Activated CD4-positive, alpha-beta T cell treated with anti-CD3 and anti-CD28 coated beads, Interleukin-2, Interleukin-6, amounts not matched to agents 100 ng/mL and 50 ng/mL, durations not matched to agents 16 hours and 8 hours (primary cell): ENCODE results near the gene NAV3.

Source experiments
- DNase-seq: peaks from one replicate; pipeline ENCODE4 v3.0.0-alpha.2; 2020

The NAV3 gene

GRCh38 chr12:77847680-77848431, 17.2 kb downstream of the NAV3 start:
- no peak for DNase-seq

GRCh38 chr12:77850129-77850528, 19.4 kb downstream of the NAV3 start:
- no peak for DNase-seq

GRCh38 chr12:77850698-77851097, 20.0 kb downstream of the NAV3 start:
- DNase-seq, result no peak

DNA sequence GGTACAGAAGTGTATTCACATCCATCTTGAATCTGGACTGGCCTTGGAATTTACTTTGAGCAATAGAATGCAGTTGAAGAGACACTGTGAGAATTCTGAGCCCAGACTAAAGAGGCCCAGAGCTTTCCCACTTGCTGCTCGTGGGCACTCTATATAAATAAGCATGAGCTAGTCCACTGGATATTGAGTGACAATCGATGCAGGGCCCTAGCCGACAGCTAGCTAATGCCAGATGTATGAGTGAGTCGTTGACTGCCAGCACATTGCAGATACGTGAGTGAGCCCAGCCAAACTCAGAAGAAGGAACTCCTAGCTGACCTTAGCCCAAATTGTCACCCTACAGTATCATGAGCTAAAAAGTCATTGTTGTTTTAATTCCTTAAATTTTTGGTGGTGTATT, 24.9 kb downstream of the NAV3 start:
- DNase-seq, result no peak

- DNase-seq, result no peak
Observed at GRCh38 chr12:77861317-77861716, 30.6 kb downstream of the NAV3 start.

DNA sequence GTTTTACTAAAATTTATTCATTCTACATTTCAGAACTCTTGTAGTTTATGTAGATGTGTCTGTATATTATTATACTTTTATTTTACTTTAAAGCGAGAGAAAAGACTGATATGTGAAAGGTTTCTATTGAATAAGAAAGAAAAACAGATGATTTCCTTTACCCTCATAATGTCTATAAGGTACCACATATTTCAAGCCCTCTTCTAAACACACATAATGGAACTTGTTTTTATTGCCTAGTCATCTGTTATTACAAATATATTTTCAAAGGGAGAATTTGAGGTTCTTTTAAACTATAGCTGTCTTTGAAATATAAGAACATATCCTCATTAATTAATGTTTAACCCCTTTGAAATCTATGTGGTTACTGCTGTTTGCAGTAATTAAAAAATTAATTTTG, 34.5 kb downstream of the NAV3 start:
- no peak for DNase-seq

DNA sequence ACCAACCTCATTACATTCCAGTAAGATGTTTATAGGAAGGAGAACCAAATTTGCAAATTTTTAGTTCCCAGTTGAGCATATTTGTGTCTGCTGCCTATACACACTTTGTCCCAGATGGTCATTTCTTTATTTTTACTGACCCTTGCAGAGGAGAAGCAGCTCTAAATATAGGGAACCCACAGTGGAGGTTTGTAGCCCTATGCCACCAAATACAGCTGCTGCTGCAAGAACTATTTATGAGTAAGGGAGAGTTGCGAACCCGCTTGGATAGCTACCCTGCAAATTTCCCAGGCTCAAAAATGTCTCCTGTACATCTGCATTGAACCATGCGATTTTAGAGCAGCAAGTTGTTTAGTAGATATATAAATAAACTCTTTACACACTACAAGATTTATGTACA, 48.2 kb downstream of the NAV3 start:
- no peak for DNase-seq

DNA sequence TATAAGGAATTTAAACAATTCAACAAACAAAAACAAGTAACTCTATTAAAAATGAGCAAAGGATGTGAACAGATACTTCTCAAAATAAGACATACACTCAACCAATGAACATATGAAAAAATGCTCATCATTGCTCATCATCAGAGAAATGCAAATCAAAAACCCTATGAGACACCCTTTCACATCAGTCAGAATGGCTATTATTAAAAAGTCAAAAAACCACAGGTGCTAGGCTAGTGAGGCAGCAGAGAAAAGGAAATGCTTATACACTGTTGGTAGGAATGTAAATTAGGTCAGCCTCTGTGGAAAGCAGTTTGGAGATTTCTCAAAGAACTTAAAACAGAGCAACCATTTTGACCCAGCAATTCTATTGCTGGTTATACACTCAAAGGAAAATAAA, 52.0 kb downstream of the NAV3 start:
- no peak for DNase-seq

DNA sequence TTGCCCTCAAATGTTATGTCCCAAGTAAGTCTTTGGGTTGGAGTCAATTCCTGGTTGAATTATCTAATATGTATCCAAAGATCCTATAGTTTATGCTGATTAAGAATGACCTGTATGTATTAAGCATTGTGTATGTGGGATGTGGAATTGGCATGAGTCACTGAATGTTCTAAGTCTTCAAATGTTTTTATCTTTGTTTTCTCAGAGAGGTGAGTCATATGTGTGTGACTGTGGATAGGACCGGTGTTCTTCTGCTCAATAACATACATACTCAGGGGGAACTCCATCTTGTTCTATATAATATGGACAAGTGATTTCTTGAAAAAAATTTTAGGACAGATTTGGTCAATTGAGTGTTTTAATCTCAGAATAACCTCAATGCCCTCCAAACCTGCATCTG, 57.9 kb downstream of the NAV3 start:
- no peak for DNase-seq

DNA sequence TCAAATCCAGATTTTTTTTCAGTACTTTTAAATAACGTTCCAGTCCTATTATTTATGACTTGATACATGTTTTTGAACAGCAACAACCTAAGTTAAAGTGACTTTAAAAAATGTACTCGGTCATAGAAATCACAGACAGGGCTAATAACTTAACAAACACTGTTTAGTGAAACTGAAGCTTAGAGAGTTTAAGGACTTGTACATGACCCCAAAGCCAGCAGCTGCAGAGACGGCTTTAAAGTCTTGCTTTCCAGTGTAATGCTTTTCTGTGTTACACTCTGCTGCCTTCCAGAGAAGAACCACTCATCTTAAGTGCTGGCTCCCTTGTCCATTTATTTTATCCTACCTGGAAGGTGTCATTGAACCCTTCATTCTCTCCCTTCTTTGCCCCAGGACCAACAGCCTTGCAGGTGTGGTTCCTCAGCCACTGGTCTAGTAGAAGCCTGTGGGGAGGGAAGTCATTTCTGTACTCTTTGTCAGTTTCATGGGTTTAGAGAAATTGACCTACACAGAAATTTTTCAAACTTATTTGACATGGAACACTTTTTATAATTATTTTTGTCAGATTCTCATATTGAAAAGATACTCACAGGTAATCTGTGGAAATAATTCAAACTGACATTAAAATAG, 60.9 kb downstream of the NAV3 start:
- DNase-seq, result no peak

DNA sequence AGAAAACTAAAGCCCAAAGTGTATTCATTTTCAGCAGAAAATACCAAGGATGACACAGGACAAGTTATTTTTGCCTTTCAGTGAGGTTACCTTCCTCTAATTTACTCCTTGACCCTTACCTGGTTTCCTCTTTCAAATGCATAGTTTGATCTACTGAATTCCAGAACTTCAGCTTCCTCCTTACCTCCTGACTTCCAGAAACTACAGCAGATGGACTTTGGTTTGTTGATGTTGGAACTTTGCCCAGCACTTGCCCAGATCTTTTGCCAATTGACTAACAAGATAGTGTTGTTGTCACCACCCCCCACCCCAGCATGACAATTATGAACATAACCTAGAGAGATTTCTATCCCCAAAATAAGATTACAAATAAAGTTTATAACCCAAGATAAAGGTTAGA, 63.2 kb downstream of the NAV3 start:
- DNase-seq, result no peak

DNA sequence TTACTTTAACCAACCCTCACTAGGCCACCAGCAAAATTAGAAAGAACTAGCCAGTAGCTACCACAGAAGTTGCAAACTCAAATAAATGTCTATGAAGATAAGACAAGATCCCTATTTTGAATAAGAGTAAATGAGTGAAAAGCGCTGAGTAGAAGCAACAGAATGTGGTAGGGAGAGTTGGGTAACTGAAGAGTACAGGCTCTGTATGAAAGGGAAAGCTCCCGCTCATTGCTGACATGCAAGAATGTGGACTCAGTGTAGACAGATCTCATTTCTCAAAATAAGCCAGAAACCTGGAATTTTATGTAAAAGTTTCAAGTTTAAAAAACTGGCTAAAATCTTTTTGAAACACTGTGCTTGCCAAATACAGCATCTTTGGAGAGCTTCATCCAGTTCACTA, 63.9 kb downstream of the NAV3 start:
- no peak for DNase-seq

DNA sequence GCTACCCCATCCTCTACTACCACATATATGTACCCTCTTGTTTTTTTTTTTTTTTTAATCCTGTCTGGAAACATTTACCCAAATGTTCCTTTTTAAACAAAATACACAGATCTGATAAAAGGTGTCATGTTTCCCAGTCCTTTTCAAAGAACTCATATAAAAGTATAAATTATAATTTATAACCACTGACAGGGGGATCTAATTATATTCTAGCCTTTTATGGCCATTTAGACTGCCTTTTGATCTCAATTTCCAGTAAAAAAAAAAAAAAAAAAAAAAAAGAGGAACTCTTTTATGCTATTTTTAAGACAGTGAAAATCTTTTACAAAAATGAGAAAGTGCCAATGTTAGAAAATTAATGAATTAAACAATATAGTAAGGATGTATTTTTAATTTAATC, 65.0 kb downstream of the NAV3 start:
- DNase-seq, result no peak

DNA sequence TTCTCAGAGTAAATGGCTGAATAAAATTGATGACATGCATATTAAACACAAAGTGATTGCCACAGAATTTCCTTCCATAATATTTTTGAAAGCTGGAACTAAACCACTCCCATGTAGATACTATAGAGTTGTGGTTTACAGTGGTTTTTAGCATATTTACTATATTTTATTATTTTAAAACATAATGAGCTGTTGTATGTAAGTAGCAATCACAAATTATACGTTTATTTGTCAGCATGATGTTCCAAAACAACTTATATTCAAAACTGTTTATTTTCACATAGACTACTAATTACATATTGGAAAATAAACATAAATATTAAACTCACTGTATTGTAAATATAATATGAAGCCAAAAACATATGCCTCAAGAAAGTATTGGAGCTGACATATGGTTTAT, 77.2 kb downstream of the NAV3 start:
- DNase-seq, result no peak

GRCh38 chr12:77914081-77914488, 83.4 kb downstream of the NAV3 start:
- no peak for DNase-seq

DNA sequence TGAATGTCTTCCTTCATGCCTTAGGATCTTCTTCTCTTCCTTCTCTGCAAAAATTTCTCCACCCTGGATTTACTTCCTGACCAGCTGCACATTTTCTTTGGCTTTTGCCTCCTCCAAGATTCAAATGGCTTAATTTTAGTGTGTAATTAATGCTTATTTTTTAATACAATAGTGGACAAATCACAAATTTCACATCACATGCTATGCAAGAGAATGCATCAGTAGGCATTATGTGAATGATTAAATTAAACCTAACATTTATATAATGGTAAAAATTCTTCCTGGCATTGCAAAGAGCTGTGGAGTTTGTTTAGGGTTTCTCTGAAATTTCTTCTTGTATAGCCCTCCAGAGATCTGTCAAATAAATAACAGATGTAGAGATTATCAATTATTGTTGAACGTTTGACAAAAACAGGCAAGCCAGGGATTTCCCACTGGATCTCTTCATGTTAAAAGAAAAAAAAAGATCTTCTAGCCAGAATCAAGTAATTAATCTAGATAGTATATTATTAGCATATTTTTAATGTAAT, 84.4 kb downstream of the NAV3 start:
- DNase-seq, result no peak

DNA sequence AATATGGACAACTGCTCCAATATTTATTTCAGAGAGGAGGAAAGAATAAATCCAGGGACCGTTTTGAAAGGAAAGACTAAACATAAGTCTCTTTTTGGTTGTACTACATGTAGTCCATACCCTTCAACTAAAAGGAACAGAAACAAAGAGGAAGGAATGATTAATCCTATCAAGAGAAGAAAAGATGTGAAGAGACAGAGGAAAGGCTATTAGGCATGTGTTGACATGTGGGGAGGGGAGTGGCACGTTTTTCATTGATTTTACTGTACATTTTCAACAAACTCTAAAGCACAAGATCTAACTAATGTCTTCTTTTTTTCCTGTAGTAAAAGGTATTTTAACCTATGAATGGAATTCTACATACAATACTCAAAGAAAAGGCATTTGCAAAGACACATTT, 85.6 kb downstream of the NAV3 start:
- no peak for DNase-seq

GRCh38 chr12:77918046-77918445, 87.4 kb downstream of the NAV3 start:
- no peak for DNase-seq

GRCh38 chr12:77919450-77919849, 88.8 kb downstream of the NAV3 start:
- DNase-seq, result no peak

DNA sequence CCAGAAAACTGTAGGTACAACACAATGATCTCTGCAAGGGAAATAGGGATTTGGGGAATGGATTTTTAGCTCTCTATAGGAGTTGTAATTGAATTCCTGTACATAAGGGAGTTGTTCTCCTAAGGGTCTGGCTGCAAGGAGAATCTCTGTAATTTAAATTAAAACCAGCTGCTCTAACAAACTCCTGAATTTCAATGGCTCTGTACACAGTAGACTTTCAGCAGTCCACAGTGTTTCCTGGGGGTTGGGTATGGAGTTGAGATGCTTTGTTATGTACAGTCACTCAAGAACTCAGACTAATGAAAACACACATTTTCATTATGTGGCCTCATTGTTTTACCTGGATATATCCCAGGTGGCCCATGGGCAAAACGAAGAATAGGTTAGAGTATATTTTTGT, 93.2 kb downstream of the NAV3 start:
- no peak for DNase-seq

DNA sequence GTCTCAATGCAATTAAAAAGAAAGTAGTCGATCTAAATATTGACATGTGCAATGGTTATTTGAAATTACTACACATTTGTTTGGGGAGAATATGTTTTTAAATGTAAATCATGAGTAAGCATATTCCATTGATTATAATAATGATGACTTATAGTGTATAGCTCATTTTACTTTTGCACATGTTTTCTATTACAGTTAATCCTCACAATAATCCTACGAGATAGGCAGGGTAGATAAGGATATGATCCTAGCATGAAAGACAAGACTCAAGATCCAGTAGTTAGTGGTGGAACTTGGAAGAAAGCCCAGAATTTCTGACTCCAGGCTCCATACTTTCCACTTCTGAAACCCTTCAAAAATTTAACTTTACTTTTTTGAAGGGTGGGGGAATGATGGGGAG, 94.0 kb downstream of the NAV3 start:
- DNase-seq, result no peak

DNA sequence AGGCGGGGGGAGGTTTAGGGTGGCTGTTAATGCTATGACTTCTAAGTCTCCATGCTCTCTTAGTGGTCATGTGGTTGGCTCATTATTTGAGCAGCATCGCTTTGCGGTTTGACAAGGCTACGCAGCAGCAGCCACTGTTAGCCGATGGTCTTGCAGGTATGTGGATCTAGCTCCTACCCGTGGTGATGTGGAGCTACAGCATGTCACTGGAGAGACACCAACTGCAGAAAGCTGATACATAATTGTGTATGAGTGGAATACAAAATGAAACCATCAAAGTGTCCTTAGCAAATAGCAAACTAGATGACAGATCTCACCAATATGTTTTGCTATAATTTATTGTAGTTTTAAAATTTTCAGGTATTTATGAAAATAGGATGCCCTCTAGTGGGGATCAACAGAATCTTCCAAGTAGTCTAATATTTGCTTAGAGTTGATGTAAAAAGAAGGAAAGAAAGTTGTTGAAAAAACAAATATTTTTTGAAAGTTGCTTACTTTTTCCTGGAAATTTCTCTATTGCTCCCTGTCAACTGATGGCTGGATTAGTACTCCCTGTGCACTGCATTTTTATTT, 94.9 kb downstream of the NAV3 start:
- DNase-seq, result peak; percentile 61

- no peak for DNase-seq
Observed at GRCh38 chr12:77928078-77928477, 97.4 kb downstream of the NAV3 start.

DNA sequence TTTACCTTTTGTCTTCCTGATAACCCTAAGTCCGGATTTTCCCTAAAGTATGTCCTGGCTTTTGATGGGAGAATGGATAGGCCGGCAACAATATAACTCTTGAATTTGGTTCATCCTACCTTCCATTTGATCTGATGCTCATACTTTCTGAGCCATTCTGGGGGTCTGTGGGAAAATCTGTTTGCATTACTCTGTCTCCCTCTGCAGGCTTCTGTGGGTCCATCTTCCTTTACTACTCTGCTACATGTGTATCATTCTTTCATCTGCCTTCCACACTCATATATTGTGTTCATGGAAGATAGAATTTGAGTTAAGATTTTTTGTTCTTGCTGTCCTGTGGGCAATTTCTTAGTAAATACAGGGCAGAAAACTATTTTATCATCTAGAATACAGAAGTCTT, 101.5 kb downstream of the NAV3 start:
- no peak for DNase-seq
